ENCODE measurements around the gene NRG3. TPM values are rescaled to one million over a fixed set of nuclear protein-coding genes. Genes with fewer than 3 reads are reported as not detected.

The NRG3 gene
- total RNA-seq, 2 experiments from 2014 or later: not detected

- no TSS peak for BruUV-seq (replicated peaks)
- intact Hi-C loops (cut with micrococcal nuclease; ENCODE audit: unreplicated experiment): no loop called here
- POLR2A ChIA-PET: interaction anchor here (1.0 kb wide), 1 partner anchor 16 kb away, joined by 3 read pairs; no protein-coding TSS in a partner anchor
- no peak for DNase-seq (ENCODE audit: low spot score)
- CTCF ChIA-PET (ENCODE audit: unreplicated experiment): no interaction called here
- Histone ChIP-seq H3K4me2 (ENCODE audit: low read length) (no peak overlapping the region), H4K20me1 (ENCODE audit: insufficient read depth, low read length) (no peaks in the 10 kb centered on the region), H3K36me3 (ENCODE audit: insufficient read depth, low read length) (no peaks in the 10 kb centered on the region), H3K4me1 (ENCODE audit: insufficient read depth, low read length, poor library complexity, severe bottlenecking) (no peaks in the 10 kb centered on the region), H3K4me3 (ENCODE audit: low read depth, low read length, poor library complexity, severe bottlenecking) (no peak overlapping the region), H3K9me2 (ENCODE audit: insufficient read depth, low read length) (no peaks in the 10 kb centered on the region), H2AFZ (ENCODE audit: low read length) (no peak overlapping the region), H3K79me2 (ENCODE audit: insufficient read depth, low read depth, low read length) (no peaks in the 10 kb centered on the region), H3K27ac (ENCODE audit: low read depth, low read length, poor library complexity, severe bottlenecking) (no peak overlapping the region), H3K9me3 (ENCODE audit: low read length) (no peaks in the 10 kb centered on the region)
- TF ChIP-seq CTCF (conservative IDR thresholded peaks at IDR 0.05; ENCODE audit: low read length) (no peak), EZH2phosphoT487 (IDR thresholded peaks at IDR 0.05; ENCODE audit: borderline replicate concordance, low read depth, low read length) (no peak)
These were observed 809.0 kb downstream of the NRG3 start for GRCh38 chr10:82683945-82684344.

GRCh38 chr10:82685087-82685486, 810.1 kb downstream of the NRG3 start:
- no peaks in the 10 kb centered on the region for H3K4me1 ChIP-seq (ENCODE audit: insufficient read depth, low read length, poor library complexity, severe bottlenecking)
- no peaks in the 10 kb centered on the region for H4K20me1 ChIP-seq (ENCODE audit: insufficient read depth, low read length)
- H3K36me3 ChIP-seq (ENCODE audit: insufficient read depth, low read length): no peaks in the 10 kb centered on the region
- no peaks in the 10 kb centered on the region for H3K9me2 ChIP-seq (ENCODE audit: insufficient read depth, low read length)
- POLR2A ChIA-PET: no interaction called here
- H3K4me2 ChIP-seq (ENCODE audit: low read length): no peak overlapping the region
- H3K9me3 ChIP-seq (ENCODE audit: low read length): no peaks in the 10 kb centered on the region
- TF ChIP-seq EZH2phosphoT487 (IDR thresholded peaks at IDR 0.05; ENCODE audit: borderline replicate concordance, low read depth, low read length) (no peak), CTCF (conservative IDR thresholded peaks at IDR 0.05; ENCODE audit: low read length) (no peak)
- H3K27ac ChIP-seq (ENCODE audit: low read depth, low read length, poor library complexity, severe bottlenecking): no peak overlapping the region
- H3K4me3 ChIP-seq (ENCODE audit: low read depth, low read length, poor library complexity, severe bottlenecking): no peak overlapping the region
- H3K79me2 ChIP-seq (ENCODE audit: insufficient read depth, low read depth, low read length): no peaks in the 10 kb centered on the region
- DNase-seq (ENCODE audit: low spot score): no peak
- no TSS peak for BruUV-seq (replicated peaks)
- H2AFZ ChIP-seq (ENCODE audit: low read length): no peak overlapping the region
- CTCF ChIA-PET (ENCODE audit: unreplicated experiment): no interaction called here
- intact Hi-C loops (cut with micrococcal nuclease; ENCODE audit: unreplicated experiment): no loop called here

- Histone ChIP-seq H3K36me3 (ENCODE audit: insufficient read depth, low read length) (no peaks in the 10 kb centered on the region), H3K27ac (ENCODE audit: low read depth, low read length, poor library complexity, severe bottlenecking) (no peak overlapping the region), H3K4me1 (ENCODE audit: insufficient read depth, low read length, poor library complexity, severe bottlenecking) (no peaks in the 10 kb centered on the region), H4K20me1 (ENCODE audit: insufficient read depth, low read length) (no peaks in the 10 kb centered on the region), H3K79me2 (ENCODE audit: insufficient read depth, low read depth, low read length) (no peaks in the 10 kb centered on the region), H3K4me2 (ENCODE audit: low read length) (no peak overlapping the region), H3K4me3 (ENCODE audit: low read depth, low read length, poor library complexity, severe bottlenecking) (no peak overlapping the region), H2AFZ (ENCODE audit: low read length) (no peak overlapping the region), H3K9me3 (ENCODE audit: low read length) (peaks cover 24% of the 10 kb centered on the region), H3K9me2 (ENCODE audit: insufficient read depth, low read length) (no peaks in the 10 kb centered on the region)
- no peak for TF ChIP-seq EZH2phosphoT487 (IDR thresholded peaks at IDR 0.05; ENCODE audit: borderline replicate concordance, low read depth, low read length)
- TF ChIP-seq CTCF (conservative IDR thresholded peaks at IDR 0.05; ENCODE audit: low read length): no peak
- ChIA-PET POLR2A (interaction anchor here (0.7 kb wide), 1 partner anchor 18 kb away, joined by 3 read pairs; no protein-coding TSS in a partner anchor), CTCF (ENCODE audit: unreplicated experiment) (no interaction called here)
- no TSS peak for BruUV-seq (replicated peaks)
- intact Hi-C loops (cut with micrococcal nuclease; ENCODE audit: unreplicated experiment): no loop called here
- no peak for DNase-seq (ENCODE audit: low spot score)
These were observed 816.2 kb downstream of the NRG3 start for GRCh38 chr10:82691211-82691610.
